ENCODE measurements around the gene SLC39A3. TPM values are rescaled to one million over a fixed set of nuclear protein-coding genes. Genes with fewer than 3 reads are reported as not detected.

The SLC39A3 gene
- total RNA-seq, 1 experiment from 2014 or later: 28.2 TPM

- Mint-ChIP-seq H3K4me3 (ENCODE audit: low read depth, unreplicated experiment) (no peak overlapping the region), H3K36me3 (ENCODE audit: insufficient read depth, unreplicated experiment) (peaks cover 37% of the 10 kb centered on the region), H3K27me3 (ENCODE audit: unreplicated experiment) (no peaks in the 10 kb centered on the region), H3K4me1 (ENCODE audit: low read depth, unreplicated experiment) (no peaks in the 10 kb centered on the region), H3K9me3 (ENCODE audit: low read depth, unreplicated experiment) (no peaks in the 10 kb centered on the region), H3K27ac (ENCODE audit: unreplicated experiment) (no peak overlapping the region)
- CTCF ChIA-PET: no interaction called here
- BruUV-seq (replicated peaks): no TSS peak
- no peak for DNase-seq
- TF ChIP-seq, protein P1, sequence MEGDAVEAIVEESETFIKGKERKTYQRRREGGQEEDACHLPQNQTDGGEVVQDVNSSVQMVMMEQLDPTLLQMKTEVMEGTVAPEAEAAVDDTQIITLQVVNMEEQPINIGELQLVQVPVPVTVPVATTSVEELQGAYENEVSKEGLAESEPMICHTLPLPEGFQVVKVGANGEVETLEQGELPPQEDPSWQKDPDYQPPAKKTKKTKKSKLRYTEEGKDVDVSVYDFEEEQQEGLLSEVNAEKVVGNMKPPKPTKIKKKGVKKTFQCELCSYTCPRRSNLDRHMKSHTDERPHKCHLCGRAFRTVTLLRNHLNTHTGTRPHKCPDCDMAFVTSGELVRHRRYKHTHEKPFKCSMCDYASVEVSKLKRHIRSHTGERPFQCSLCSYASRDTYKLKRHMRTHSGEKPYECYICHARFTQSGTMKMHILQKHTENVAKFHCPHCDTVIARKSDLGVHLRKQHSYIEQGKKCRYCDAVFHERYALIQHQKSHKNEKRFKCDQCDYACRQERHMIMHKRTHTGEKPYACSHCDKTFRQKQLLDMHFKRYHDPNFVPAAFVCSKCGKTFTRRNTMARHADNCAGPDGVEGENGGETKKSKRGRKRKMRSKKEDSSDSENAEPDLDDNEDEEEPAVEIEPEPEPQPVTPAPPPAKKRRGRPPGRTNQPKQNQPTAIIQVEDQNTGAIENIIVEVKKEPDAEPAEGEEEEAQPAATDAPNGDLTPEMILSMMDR (IDR thresholded peaks at IDR 0.05; ENCODE audit: unreplicated experiment): no peak
- intact Hi-C loops (cut with micrococcal nuclease; ENCODE audit: unreplicated experiment): no loop called here
These were observed 25.1 kb upstream of the SLC39A3 start for GRCh38 chr19:2764945-2765344.

- TF ChIP-seq, protein P1 (IDR thresholded peaks at IDR 0.05; ENCODE audit: unreplicated experiment): no peak
- BruUV-seq (replicated peaks): no TSS peak
These were observed 23.9 kb upstream of the SLC39A3 start for GRCh38 chr19:2763687-2764086.

GRCh38 chr19:2762783-2763496 is 23.1 kb upstream of the SLC39A3 start:
- CTCF ChIA-PET: interaction anchor here (0.7 kb wide), 1 partner anchor 88 kb away, joined by 3 read pairs; no protein-coding TSS in a partner anchor
- Mint-ChIP-seq H3K4me3 (ENCODE audit: low read depth, unreplicated experiment) (no peak overlapping the region), H3K27ac (ENCODE audit: unreplicated experiment) (no peak overlapping the region), H3K27me3 (ENCODE audit: unreplicated experiment) (no peaks in the 10 kb centered on the region), H3K4me1 (ENCODE audit: low read depth, unreplicated experiment) (no peaks in the 10 kb centered on the region), H3K9me3 (ENCODE audit: low read depth, unreplicated experiment) (no peaks in the 10 kb centered on the region), H3K36me3 (ENCODE audit: insufficient read depth, unreplicated experiment) (peaks cover 43% of the 10 kb centered on the region)
- intact Hi-C loops (cut with micrococcal nuclease; ENCODE audit: unreplicated experiment): no loop called here
- TF ChIP-seq, protein P1 (IDR thresholded peaks at IDR 0.05; ENCODE audit: unreplicated experiment): no peak
- no TSS peak for BruUV-seq (replicated peaks)
- no peak for DNase-seq

More at GRCh38 chr19:2763687-2764086, 23.9 kb upstream of the SLC39A3 start:
- H3K4me1 Mint-ChIP-seq (ENCODE audit: low read depth, unreplicated experiment): no peaks in the 10 kb centered on the region
- no peaks in the 10 kb centered on the region for H3K9me3 Mint-ChIP-seq (ENCODE audit: low read depth, unreplicated experiment)
- H3K27me3 Mint-ChIP-seq (ENCODE audit: unreplicated experiment): no peaks in the 10 kb centered on the region
- intact Hi-C loops (cut with micrococcal nuclease; ENCODE audit: unreplicated experiment): no loop called here
- H3K36me3 Mint-ChIP-seq (ENCODE audit: insufficient read depth, unreplicated experiment): peaks cover 37% of the 10 kb centered on the region
- no peak overlapping the region for H3K4me3 Mint-ChIP-seq (ENCODE audit: low read depth, unreplicated experiment)
- no peak for DNase-seq
- CTCF ChIA-PET: no interaction called here
- no peak overlapping the region for H3K27ac Mint-ChIP-seq (ENCODE audit: unreplicated experiment)

DNA sequence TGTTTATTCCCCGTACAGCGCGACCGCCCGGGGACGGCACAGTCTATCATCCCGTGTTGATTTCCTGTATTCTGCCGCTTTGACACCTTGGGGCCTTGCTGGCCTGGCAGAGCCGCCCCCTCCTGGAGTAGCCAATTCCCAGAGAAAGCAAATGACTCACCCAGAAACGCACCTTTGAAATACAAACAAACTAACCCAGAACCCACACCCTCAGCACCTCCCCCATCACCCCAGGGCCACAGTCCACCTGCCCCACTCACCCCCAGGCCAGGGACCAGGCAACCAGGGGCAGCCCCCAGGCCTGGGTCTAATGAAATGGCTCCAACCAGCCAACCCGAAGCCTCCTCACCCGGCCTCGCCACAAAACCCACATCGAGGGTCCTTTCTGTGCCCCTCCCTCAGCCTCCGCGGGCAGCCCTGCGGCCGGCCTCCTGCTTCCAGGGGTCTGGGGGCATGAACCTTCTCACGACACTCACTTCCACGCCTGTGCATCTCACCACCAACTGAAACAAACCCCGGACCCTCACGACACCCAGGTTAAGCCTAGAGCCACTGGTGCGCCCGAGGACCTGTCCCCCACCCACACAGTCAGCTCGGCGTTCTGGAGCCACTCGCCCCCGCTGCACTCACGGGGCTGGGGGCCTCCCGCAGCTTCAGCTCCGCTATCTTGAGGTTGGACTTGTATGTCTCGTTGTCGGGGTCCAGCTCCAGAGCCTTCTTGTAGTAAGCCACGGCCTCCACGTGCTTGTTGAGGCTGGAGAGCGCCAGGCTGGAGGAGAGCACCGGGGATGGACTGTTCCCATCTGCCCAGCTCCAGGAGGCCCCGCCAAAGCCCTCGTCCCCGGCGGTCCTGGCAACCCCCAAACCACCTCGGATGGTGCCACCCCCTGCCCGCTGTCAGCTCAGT is 22.3 kb upstream of the SLC39A3 start:
- CTCF ChIA-PET: no interaction called here
- H3K27me3 Mint-ChIP-seq (ENCODE audit: unreplicated experiment): no peaks in the 10 kb centered on the region
- no peak overlapping the region for H3K27ac Mint-ChIP-seq (ENCODE audit: unreplicated experiment)
- BruUV-seq (replicated peaks): no TSS peak
- H3K9me3 Mint-ChIP-seq (ENCODE audit: low read depth, unreplicated experiment): no peaks in the 10 kb centered on the region
- TF ChIP-seq, protein P1 (IDR thresholded peaks at IDR 0.05; ENCODE audit: unreplicated experiment): no peak
- intact Hi-C loops (cut with micrococcal nuclease; ENCODE audit: unreplicated experiment): no loop called here
- no peak for DNase-seq
- no peaks in the 10 kb centered on the region for H3K4me1 Mint-ChIP-seq (ENCODE audit: low read depth, unreplicated experiment)
- H3K4me3 Mint-ChIP-seq (ENCODE audit: low read depth, unreplicated experiment): no peak overlapping the region
- H3K36me3 Mint-ChIP-seq (ENCODE audit: insufficient read depth, unreplicated experiment): peaks cover 49% of the 10 kb centered on the region
